Ramos (cell line): ENCODE results near the gene SMARCB1.

Experiments
- in situ Hi-C: fragments of 300-500 bp; cut with MboI; formaldehyde crosslinking; loops from one replicate; pipeline ENCODE4 v1.14.3; 2022; ENCODE audit warnings: low sequenced_read_pairs; ENCODE audit not compliant: unreplicated experiment

SMARCB1 gene

DNA sequence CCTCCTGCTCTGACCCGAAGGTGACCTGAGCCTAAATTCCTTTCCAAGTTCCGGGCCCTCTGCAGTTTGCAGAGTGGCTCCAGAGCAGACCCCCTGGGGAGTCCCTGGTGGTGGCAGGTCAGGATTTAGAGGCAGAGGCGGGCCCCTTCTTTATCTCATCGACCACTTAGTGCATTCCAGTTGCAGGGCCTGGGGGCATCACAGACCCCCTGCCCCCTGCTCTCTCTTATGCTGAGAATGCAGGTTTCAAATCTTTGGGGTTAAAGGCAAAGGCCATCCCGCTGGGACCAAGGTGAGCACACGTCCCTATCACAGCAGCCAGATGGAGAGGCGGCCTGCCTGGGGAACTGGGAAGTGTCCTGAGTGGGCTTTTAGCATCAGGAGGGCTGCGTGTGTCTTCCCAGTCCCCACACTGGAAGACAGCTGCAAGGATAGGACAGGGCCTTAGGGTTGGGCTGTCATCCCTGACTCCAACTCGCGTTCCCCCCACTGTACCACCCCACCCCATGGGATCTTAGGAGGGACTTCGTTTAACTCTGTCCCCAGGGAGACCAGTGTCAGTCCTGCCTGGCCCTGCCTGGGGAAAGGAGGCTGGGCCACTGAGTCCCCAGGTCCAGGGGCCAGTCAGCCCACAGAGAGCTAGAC lies 40.7 kb downstream of the SMARCB1 start:
- in situ Hi-C loops, result no loop called here

DNA sequence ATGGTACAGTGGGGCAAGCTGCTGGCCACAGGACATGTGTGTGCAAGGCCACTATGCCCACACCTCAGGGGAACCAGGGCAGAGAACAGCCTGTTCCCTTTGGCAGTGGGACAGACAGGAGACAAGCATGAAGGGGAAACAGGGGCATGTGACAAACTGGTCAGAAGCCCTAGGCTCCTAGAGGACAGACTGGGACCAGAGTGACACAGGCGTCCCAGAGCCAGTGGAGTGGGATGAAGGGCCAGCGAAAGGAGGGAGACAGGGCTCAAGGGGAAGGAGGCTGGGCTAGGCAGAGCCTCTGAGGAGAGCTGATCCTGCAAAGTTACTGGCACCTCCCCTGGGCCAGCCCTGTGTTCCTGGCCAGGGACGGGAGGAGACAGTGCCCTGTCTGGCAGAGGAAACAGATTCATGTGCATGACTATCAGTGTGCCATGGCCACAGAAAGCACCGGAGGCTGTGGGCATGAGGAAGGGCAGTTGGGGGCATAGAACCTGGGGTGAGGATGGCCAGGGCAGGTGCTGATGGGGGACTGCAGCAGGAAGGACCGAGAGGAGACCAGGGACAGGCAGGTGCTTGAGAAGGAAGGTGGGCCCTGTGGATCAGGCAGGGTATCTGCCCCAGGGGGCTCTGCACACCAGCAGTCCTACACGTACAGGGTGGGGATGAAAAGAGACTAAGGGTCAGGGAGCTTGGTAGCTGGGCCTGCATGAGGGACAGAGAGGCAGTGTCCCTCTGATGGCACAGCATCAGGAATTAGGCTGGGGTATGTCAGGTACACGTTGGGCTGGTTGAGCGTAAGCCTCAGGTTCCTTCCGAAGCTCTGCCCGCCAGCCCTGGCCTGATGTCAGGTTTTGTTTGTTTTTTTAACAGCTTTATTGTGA lies 42.3 kb downstream of the SMARCB1 start:
- in situ Hi-C loops, result no loop called here

DNA sequence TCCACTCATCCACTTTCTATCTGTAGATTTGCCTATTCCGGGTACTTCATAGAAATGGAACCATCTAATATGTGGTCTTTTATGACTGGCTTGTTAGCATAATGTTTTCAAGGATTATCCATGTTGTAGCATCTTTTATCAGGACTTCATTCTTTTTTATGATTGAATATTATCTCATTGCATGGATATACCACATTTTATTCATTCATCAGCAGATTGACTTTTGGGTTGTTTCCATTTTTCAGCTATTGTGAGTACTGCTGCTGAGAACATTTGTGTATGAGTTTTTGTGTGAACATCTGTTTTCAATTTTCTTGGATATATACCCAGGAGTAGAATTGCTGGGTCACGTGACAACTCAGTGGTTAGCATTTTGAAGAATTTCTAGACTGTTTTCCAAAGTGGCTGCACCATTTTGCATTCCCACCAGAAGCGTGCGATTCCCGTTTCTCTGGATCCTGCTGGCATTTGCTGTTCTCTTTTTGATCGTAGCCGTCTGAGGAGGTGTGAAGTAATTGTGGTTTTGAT lies 43.1 kb downstream of the SMARCB1 start:
- in situ Hi-C loops, result no loop called here

- in situ Hi-C loops, result no loop called here
Measured at GRCh38 chr22:23831261-23831660, 44.5 kb downstream of the SMARCB1 start.

GRCh38 chr22:23831781-23832180 lies 45.0 kb downstream of the SMARCB1 start:
- in situ Hi-C loops, result no loop called here

- in situ Hi-C loops, result no loop called here
Measured at GRCh38 chr22:23832226-23833016, 45.7 kb downstream of the SMARCB1 start.

GRCh38 chr22:23833017-23833751 lies 46.4 kb downstream of the SMARCB1 start:
- in situ Hi-C loops, result no loop called here

- in situ Hi-C loops, result no loop called here
Measured at GRCh38 chr22:23833911-23834317, 47.1 kb downstream of the SMARCB1 start.

DNA sequence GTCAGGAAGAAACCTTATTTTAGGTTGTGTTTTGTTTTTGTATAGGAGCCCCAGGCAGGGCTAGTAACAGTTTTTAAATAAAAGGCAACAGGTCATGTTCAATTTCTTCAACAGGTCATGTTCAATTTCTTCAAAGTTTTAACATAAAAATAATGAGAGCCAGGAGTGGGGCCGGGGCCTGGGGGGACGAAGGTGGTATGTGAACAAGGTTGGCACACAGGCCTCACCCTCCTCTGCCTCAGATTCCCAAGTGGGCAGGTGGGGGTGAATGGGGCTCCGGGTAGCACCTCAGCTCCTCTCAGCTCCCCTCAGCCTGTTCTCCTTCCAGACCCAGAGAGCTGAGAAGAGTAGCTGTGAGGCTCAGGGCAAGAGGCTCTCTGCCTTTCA lies 47.6 kb downstream of the SMARCB1 start:
- in situ Hi-C loops, result no loop called here

GRCh38 chr22:23834793-23835483 lies 48.2 kb downstream of the SMARCB1 start:
- in situ Hi-C loops, result no loop called here

- in situ Hi-C loops, result no loop called here
Measured at GRCh38 chr22:23835484-23836144, 48.8 kb downstream of the SMARCB1 start.

DNA sequence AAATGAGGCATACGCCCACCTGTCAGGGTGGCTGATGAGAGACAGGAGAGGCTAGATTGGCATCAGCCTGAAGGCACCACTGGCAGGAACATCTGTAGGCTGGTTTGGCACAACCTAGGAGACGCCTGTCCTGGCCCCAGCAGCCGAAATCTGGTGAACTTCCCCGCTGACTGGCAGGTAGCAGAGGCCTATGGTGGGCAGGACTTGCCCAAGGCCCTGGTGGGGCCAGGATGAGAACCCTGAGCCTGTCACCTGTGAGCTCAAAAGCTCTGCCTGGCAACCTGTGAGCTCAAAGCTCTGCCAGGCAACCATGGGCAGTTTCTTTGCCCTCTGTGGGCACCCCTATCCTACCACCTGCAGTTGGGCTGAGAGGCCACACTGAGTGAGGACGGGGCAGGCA lies 49.5 kb downstream of the SMARCB1 start:
- in situ Hi-C loops, result no loop called here

DNA sequence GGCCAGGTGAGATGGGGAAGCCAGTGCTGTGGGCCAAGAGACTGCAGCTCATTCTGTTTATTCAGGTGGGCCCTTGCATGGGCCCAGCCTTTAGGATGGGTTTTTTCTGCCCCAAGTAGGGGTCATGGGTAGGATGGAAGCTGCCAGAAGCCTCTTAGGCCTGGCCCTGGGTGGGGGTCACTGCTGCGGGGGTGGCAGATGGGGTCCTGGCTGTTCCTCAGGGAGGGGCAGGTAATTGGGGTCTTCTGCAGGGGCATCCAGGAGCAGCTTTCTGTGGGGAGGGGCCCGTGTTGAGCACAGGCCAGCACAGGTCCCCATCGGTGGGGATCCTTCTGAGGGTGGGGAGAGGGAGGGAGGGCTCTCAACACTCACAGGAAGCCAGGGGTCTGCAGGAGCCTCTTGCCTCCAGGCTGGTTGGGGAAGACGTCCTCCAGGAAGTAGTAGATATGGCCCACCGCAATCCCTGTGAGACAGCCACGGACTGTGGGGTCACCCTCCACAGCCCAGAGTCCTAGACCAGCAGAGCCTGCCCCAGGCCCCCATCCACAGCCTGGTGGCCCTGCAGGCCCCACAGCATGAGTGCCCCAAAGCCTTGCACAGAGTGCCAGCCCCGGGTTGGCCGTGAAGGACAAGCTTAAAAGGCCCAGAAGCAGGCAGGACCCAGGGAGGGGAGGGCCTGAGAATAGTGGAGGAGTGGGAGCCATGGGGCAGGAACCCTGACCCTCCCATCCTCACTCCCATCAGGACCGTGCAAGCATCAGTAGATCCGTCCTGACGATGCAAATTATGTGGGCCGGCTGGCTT lies 50.1 kb downstream of the SMARCB1 start:
- in situ Hi-C loops, result no loop called here

DNA sequence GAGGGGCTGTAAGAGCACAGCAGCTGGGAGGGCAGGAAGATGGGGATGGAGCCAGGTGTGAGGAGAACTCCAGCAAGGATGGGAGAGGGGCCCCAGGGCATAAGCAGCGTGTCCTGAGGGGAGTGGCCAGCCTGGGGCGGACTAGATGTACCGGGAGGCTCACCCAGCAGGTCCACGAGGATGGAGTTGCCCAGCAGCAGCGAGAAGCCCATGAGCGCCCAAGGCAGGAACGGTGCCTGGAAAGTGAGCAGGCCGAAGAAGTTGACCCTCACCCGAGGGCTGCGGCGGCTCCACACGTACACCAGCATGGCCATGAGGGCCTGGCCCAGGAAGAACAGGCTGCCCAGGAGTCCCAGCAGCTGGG lies 50.7 kb downstream of the SMARCB1 start:
- in situ Hi-C loops, result no loop called here

GRCh38 chr22:23837911-23838680 lies 51.3 kb downstream of the SMARCB1 start:
- in situ Hi-C loops, result no loop called here

- in situ Hi-C loops, result no loop called here
Measured at GRCh38 chr22:23838681-23839468, 52.1 kb downstream of the SMARCB1 start, which contains the start of gene DERL3. DERL3 (minus strand) TSS chr22:23839006; CDS start chr22:23838987, 19 bp downstream.

GRCh38 chr22:23840026-23840425 lies 53.3 kb downstream of the SMARCB1 start:
- in situ Hi-C loops, result no loop called here
